ENCODE results near the gene TMEM45B. TPM values are rescaled to one million over a fixed set of nuclear protein-coding genes. Genes with fewer than 3 reads are reported as not detected.
"Not testable (repeated sequence)": the region's sequence is repeated elsewhere in the genome, so short reads cannot be mapped to it uniquely, and the experiment has no call there.

The TMEM45B gene
- 0.42 and 1.8 TPM in 2 replicates for total RNA-seq

DNA sequence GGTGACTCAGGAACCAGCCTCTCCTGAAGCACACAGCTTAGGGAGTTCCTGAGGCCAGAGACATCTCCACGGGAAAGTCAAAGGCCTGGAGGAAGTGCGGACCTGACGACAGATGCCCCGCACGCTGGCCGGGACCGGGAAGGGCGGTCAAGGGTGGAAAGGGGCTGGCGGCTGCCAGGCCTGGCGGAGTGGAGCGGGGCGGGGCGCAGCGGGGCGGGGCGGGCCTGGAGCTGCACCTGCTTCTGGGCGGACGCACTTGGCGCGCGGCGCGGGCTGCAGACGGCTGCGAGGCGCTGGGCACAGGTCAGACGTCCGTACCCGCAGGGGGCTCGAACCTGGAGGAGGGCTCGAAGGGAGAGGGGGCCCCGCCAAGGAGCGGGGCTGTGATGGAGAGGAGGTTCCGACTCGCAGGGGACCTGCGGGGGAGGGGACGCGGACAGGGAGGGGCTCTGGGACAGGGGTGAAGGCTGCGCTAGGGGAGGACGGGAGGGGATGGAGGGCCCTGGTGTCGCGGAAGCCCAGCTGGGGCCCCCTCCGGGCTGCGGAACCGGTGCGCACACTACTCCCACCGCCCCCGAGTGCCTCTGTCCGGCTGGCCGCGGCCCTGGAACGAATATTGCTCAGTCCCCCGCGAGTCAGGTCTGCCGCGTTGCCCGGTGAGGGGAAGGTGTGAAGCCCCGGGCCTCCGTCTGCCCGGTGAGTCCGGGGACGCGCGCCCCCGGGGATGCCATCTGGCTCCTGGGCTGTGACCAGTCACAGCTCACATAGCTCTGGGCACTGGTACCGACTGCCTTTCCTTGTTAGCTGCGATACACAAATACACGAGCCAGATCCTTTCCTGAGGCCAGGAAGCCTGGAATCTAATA lies at the start of gene TMEM45B:
Gene TMEM45B, plus strand, starts transcription at position 253 of the 866 bp plus-strand sequence. CDS start 36,635 bp downstream, outside the sequence.
- no peak for DNase-seq (ENCODE audit: low read depth, low spot score)

DNA sequence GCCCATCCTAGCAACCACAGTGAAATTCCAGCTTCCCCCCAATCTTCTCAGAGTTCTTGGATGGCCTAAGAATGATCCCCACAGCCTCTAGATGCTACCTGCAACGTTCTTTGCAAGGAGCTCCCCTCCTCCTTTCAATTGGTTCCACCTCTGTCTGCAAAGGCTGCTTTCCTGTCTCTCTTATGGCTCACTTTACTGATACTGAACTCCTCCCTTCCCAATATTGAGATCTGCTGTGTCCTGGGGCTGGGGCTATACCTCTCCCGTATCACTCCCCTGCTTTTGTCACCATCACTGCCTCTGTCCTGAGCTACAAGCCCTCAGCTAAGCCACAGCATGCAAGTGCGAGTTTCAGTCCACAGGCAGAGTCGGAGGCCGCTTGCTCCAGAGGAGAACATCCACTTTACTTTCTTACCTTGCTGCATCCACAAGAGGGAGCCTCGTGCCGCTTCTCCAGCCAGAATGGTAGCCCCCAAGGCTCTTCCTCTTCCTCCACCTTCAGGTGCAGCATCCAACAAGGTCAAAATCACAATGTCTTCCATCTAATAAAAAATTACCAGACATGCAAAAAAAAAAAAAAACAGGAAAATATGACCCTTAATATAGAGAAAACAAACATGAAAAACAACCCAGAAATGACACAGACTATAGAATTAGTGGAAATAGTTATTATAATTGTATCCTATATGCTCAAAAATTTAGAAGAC lies 48.6 kb upstream of the TMEM45B start:
- no peak for DNase-seq (ENCODE audit: low read depth, low spot score)

GRCh38 chr11:129767827-129768226 lies 47.8 kb upstream of the TMEM45B start:
- DNase-seq (ENCODE audit: low read depth, low spot score) = no peak

GRCh38 chr11:129768356-129768755 lies 47.3 kb upstream of the TMEM45B start:
- DNase-seq (ENCODE audit: low read depth, low spot score) = no peak

- DNase-seq (ENCODE audit: low read depth, low spot score) = no peak
Measured at GRCh38 chr11:129769059-129769458, 46.6 kb upstream of the TMEM45B start.

DNA sequence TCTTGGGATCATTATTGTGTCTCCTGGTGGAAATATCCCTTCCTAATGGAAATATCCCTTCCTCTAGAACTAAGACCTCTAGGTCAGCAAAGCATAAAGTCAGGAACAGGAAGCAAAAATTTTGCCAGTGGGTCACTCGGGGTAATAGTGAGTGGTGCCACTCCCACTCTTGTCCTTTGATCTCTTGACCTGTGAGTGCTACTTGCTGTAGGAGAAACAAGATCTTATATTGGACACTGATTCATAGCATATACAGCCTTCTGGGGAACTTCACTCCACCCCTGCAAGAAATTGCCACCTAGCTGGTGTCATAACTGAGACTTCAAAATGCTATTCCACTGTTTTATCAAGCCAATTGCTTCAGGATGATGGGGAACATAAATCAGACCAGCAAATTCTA lies 44.7 kb upstream of the TMEM45B start:
- no peak for DNase-seq (ENCODE audit: low read depth, low spot score)

- not testable (repeated sequence) for DNase-seq (ENCODE audit: low read depth, low spot score)
Measured at GRCh38 chr11:129771456-129771855, 44.2 kb upstream of the TMEM45B start.

GRCh38 chr11:129778877-129779276 lies 36.8 kb upstream of the TMEM45B start:
- no peak for DNase-seq (ENCODE audit: low read depth, low spot score)

- DNase-seq (ENCODE audit: low read depth, low spot score) = no peak
Measured at GRCh38 chr11:129779342-129779741, 36.3 kb upstream of the TMEM45B start.

DNA sequence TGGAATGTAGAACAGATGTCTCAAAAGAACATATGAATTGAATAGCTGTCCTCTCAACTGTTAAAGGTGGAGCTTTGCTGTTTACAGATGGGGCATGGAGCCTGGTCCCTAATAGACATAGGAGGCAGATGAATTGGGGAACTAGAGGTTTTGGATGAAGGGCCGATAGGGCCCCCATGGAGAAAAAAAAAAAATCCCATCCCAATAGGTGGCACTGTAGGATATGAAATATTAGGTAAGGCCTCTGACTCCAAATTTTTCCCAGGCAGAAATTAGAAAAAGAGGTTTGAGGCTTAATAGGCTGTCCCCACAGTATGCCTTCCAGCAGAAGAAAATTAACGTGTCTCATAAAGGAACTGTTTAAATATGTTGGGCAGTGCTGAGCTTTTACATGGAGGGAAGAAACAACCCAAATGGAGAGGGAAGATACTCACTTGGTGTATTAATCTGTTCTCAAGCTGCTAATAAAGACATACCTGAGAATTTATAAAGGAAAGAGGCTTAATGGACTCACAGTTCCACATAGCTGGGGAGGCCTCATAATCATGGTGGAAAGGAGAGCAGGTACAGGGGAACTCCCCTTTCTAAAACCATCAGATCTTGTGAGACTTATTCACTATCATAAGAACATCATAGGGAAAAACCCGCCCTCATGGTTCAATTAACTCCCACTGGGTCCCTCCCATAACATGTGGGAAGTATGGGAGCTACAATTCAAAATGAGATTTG lies 30.1 kb upstream of the TMEM45B start:
- DNase-seq (ENCODE audit: low read depth, low spot score) = no peak

- not testable (repeated sequence) for DNase-seq (ENCODE audit: low read depth, low spot score)
Measured at GRCh38 chr11:129786112-129786416, 29.6 kb upstream of the TMEM45B start.

GRCh38 chr11:129787532-129788155 lies 28.0 kb upstream of the TMEM45B start:
- DNase-seq (ENCODE audit: low read depth, low spot score) = no peak

DNA sequence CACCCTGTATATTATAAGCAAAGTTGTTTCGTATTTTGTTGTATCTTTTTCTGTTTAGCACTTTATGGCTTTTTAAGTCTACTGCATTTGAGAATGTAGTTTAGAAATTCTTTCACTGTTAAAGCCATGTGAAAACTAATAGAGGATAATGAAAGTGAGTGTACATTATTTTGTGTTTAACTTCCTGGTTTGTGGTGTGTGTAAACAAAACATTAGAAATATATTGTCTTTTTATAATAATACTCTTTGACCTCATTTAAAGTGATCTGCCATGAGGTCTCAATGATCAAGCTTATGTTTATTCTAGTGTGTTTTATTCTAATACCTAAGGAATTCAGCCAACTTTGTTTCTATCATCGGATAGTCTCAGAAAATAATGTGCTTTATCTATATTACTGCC lies 27.4 kb upstream of the TMEM45B start:
- DNase-seq (ENCODE audit: low read depth, low spot score) = no peak

DNA sequence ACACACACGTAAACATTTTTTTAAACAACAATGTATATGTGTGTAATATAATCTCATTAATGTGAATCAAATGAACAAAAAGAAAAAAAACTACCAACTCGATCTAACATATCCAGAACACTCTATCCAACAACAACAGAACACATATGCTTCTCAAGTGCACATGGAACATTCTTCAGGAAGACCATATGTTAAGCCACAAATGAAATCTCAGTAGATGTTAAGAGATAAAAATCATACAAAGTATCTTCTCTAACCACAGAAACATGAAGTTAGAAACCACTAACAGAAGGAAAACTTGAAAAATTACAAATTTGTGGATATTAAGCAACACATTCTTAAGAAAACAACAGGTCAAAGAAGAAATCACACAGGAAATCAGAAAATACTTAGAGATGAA lies 25.5 kb upstream of the TMEM45B start:
- DNase-seq (ENCODE audit: low read depth, low spot score) = no peak

GRCh38 chr11:129791515-129791914 lies 24.1 kb upstream of the TMEM45B start:
- DNase-seq (ENCODE audit: low read depth, low spot score) = no peak

GRCh38 chr11:129792663-129793062 lies 23.0 kb upstream of the TMEM45B start:
- DNase-seq (ENCODE audit: low read depth, low spot score) = no peak

- DNase-seq (ENCODE audit: low read depth, low spot score) = no peak
Measured at GRCh38 chr11:129795089-129795488, 20.6 kb upstream of the TMEM45B start.

GRCh38 chr11:129798212-129798611 lies 17.4 kb upstream of the TMEM45B start:
- no peak for DNase-seq (ENCODE audit: low read depth, low spot score)

- not testable (repeated sequence) for DNase-seq (ENCODE audit: low read depth, low spot score)
Measured at GRCh38 chr11:129800162-129800561, 15.5 kb upstream of the TMEM45B start.

DNA sequence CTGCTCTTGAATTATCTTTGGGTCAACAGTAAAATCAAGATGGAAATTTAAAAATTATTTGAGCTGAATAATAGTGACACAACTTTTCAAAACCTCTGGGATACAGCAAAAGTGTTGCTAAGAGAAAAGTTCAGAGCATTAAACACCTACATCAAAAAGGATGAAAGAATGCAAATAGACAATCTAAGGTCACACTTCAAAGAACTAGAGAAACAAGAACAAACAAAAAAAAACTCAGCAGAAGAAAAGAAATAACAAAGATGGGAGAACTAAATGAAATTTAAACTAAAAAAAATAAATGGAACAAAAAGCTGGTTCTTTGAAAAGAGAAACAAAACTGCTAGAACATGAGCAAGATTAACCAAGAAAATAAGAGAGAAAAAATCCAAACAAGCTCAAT lies 15.0 kb upstream of the TMEM45B start:
- no peak for DNase-seq (ENCODE audit: low read depth, low spot score)

DNA sequence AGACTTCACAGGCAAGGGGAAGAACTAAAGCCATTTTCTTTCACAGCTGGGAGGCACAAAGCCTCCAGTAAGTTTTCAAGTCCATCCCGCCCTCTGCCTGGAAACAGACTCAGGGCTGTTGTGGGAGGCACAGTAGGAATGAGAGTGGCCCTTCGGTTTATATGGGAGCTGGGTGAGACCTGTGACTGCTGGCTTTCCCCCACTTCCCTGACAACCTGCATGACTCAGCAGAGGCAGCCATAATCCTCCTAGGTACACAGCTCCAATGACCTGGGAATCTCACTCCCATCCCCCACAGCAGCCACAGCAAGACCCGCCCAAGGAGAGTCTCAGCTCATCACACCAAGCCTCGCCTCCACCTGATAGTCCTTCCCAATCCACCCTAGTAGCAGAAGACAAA lies 12.1 kb upstream of the TMEM45B start:
- DNase-seq (ENCODE audit: low read depth, low spot score) = no peak

- DNase-seq (ENCODE audit: low read depth, low spot score) = no peak
Measured at GRCh38 chr11:129804012-129804411, 11.6 kb upstream of the TMEM45B start.
